GM23338 (cell line): ENCODE measurements around the gene PTPRN2. TPM values are rescaled to one million over a fixed set of nuclear protein-coding genes. Genes with fewer than 3 reads are reported as not detected.

ENCODE experiments used
- ATAC-seq: fragments of 200-7000 bp; cut with Tn5 transposase; 3 replicates; pipeline ENCODE4 v1.9.1; 2020
- DNase-seq: peaks from one replicate; pipeline ENCODE4 v3.0.0-alpha.2; 2015; ENCODE audit warnings: low spot score
- H2AFZ ChIP-seq: fragments of 200-600 bp; sonication (generic); 2 replicates; pipeline ENCODE4 v1.8.0; 2016; ENCODE audit warnings: antibody characterized with exemption, mild to moderate bottlenecking, moderate library complexity
- H3F3A ChIP-seq: fragments of 200-600 bp; sonication (generic); replicated peaks from 2 replicates; pipeline ENCODE4 v1.8.0; 2017; ENCODE audit warnings: antibody characterized with exemption, mixed run types, low read depth
- H3K27ac ChIP-seq: fragments of 200-600 bp; sonication (generic); 2 replicates; pipeline ENCODE4 v1.6.1; 2016; ENCODE audit warnings: low read depth
- H3K27me3 ChIP-seq: fragments of 200-600 bp; sonication (generic); 2 replicates; pipeline ENCODE4 v1.8.0; 2016; ENCODE audit warnings: mild to moderate bottlenecking, mixed run types, moderate library complexity; ENCODE audit not compliant: insufficient read depth
- H3K36me3 ChIP-seq: fragments of 200-600 bp; sonication (generic); 2 replicates; pipeline ENCODE4 v1.8.0; 2016; ENCODE audit warnings: mild to moderate bottlenecking; ENCODE audit not compliant: insufficient read depth
- H3K4me1 ChIP-seq: fragments of 200-600 bp; sonication (generic); 2 replicates; pipeline ENCODE4 v1.8.0; 2016; ENCODE audit warnings: mild to moderate bottlenecking, moderate library complexity; ENCODE audit not compliant: insufficient read depth
- H3K4me2 ChIP-seq: fragments of 200-600 bp; sonication (generic); 2 replicates; pipeline ENCODE4 v1.7.1; 2017; ENCODE audit warnings: mixed run types
- H3K4me3 ChIP-seq: fragments of 200-600 bp; sonication (generic); 2 replicates; pipeline ENCODE4 v1.6.1; 2016; ENCODE audit warnings: mixed run types
- H3K79me2 ChIP-seq: fragments of 200-600 bp; sonication (generic); replicated peaks from 2 replicates; pipeline ENCODE4 v1.8.0; 2017; ENCODE audit warnings: mild to moderate bottlenecking; ENCODE audit not compliant: insufficient read depth
- H3K9me2 ChIP-seq: fragments of 200-600 bp; sonication (generic); 2 replicates; pipeline ENCODE4 v1.8.0; 2017; ENCODE audit not compliant: insufficient read depth
- H4K20me1 ChIP-seq: fragments of 200-600 bp; sonication (generic); replicated peaks from 2 replicates; pipeline ENCODE4 v1.8.0; 2017; ENCODE audit warnings: mild to moderate bottlenecking; ENCODE audit not compliant: insufficient read depth
- H3K27ac Mint-ChIP-seq: 2 replicates; pipeline ENCODE4 v1.8.0; 2020; ENCODE audit warnings: inconsistent platforms, mild to moderate bottlenecking, moderate library complexity, mixed read lengths
- H3K27me3 Mint-ChIP-seq: 3 replicates; pipeline ENCODE4 v1.8.0; 2022; ENCODE audit warnings: low read depth, mild to moderate bottlenecking, moderate library complexity, mixed read lengths, inconsistent platforms; ENCODE audit not compliant: insufficient read depth, poor library complexity
- H3K36me3 Mint-ChIP-seq: 3 replicates; pipeline ENCODE4 v1.8.0; 2021; ENCODE audit warnings: low read depth, mild to moderate bottlenecking, inconsistent platforms, moderate library complexity, mixed read lengths
- H3K4me1 Mint-ChIP-seq: 3 replicates; pipeline ENCODE4 v1.8.0; 2020; ENCODE audit warnings: mild to moderate bottlenecking, inconsistent platforms, mixed read lengths
- H3K4me3 Mint-ChIP-seq: 3 replicates; pipeline ENCODE4 v1.8.0; 2021; ENCODE audit warnings: moderate library complexity, mild to moderate bottlenecking, inconsistent platforms, mixed read lengths
- H3K9me3 Mint-ChIP-seq: 3 replicates; pipeline ENCODE4 v1.8.0; 2020; ENCODE audit warnings: moderate library complexity, mild to moderate bottlenecking, inconsistent platforms, mixed read lengths
- CTCF ChIP-seq, 2 experiments: fragments of 200-600 bp in 1 of 2; sonication (generic) in 1 of 2; conservative IDR thresholded peaks; 2 replicates each; pipeline versions ENCODE4 v1.5.1 to v1.6.1; 2016 to 2017; ENCODE audit warnings: antibody characterized with exemption in 2 of 2, low read depth in 2 of 2, mild to moderate bottlenecking in 2 of 2, moderate library complexity in 1 of 2
- EZH2 ChIP-seq: fragments of 200-600 bp; sonication (generic); IDR thresholded peaks from one replicate; pipeline ENCODE4 v1.8.0; 2017; ENCODE audit warnings: antibody characterized with exemption, mild to moderate bottlenecking, low read depth; ENCODE audit not compliant: unreplicated experiment
- EZH2phosphoT487 ChIP-seq: fragments of 200-600 bp; sonication (generic); IDR thresholded peaks from one replicate; pipeline ENCODE4 v1.8.1; 2018; ENCODE audit warnings: antibody characterized with exemption; ENCODE audit not compliant: unreplicated experiment
- POLR2AphosphoS5 ChIP-seq: IDR thresholded peaks from 2 replicates; pipeline ENCODE4 v1.6.1; 2016; ENCODE audit warnings: antibody characterized with exemption, low read depth
- REST ChIP-seq: IDR thresholded peaks from one replicate; pipeline ENCODE4 v1.6.1; 2018; ENCODE audit warnings: antibody characterized with exemption; ENCODE audit not compliant: unreplicated experiment
- STAT1 ChIP-seq: IDR thresholded peaks from one replicate; pipeline ENCODE4 v1.6.1; 2016; ENCODE audit warnings: antibody characterized with exemption; ENCODE audit not compliant: unreplicated experiment
- polyA plus RNA-seq: library from polyadenylated mRNA; unstranded; fragments of >200 nt; fragmentation: Nextera tagmentation; extraction: Ambion mirVana; gene quantifications from 2 replicates; pipeline ENCODE4 v1.2.1, GENCODE V29; 2016
- total RNA-seq: library from RNA; depleted of rRNA; stranded (reverse); fragments of >200 nt; shearing (Covaris generic); gene quantifications from 2 replicates; pipeline ENCODE4 v1.2.3, GENCODE V29; 2014
- TF ChIP-seq, protein P1 (sequence below): IDR thresholded peaks from 2 replicates; pipeline ENCODE4 v1.6.1; 2016; ENCODE audit warnings: antibody characterized with exemption

PTPRN2 gene
- total and polyA plus RNA-seq, 2 experiments from 2014 or later, result 0.87 to 4.0 TPM

- Mint-ChIP-seq H3K4me1 (no peaks in the 10 kb centered on the region), H3K4me3 (no peak overlapping the region), H3K9me3 (peaks cover 48% of the 10 kb centered on the region), H3K27me3 (no peaks in the 10 kb centered on the region), H3K36me3 (peaks cover 19% of the 10 kb centered on the region), H3K27ac (no peak overlapping the region)
- peak overlapping the region; percentile 32; the same call in 1 of the 2 replicates for H3K4me3 ChIP-seq
- no peak overlapping the region for H2AFZ ChIP-seq
- H4K20me1 ChIP-seq, result no peaks in the 10 kb centered on the region
- no peaks in the 10 kb centered on the region for H3K79me2 ChIP-seq
- no peaks in the 10 kb centered on the region for H3F3A ChIP-seq
- H3K4me1 ChIP-seq, result peaks cover 5% of the 10 kb centered on the region; the same call in 1 of the 2 replicates
- TF ChIP-seq EZH2 (peak; percentile 54), CTCF (conservative IDR thresholded peaks at IDR 0.05; ENCODE audit: low read depth in 2 of 2) (no peak), EZH2phosphoT487 (peak; percentile 28)
- DNase-seq (no peak), ATAC-seq (no peak)
- no peak overlapping the region for H3K27ac ChIP-seq
- no peaks in the 10 kb centered on the region for H3K9me2 ChIP-seq
- H3K4me2 ChIP-seq, result peak overlapping the region; percentile 60; the same call in 1 of the 2 replicates
- H3K36me3 ChIP-seq, result no peaks in the 10 kb centered on the region
- H3K27me3 ChIP-seq, result peaks cover 76% of the 10 kb centered on the region
Measured at GRCh38 chr7:157692460-157693011, 895.1 kb downstream of the PTPRN2 start.

DNA sequence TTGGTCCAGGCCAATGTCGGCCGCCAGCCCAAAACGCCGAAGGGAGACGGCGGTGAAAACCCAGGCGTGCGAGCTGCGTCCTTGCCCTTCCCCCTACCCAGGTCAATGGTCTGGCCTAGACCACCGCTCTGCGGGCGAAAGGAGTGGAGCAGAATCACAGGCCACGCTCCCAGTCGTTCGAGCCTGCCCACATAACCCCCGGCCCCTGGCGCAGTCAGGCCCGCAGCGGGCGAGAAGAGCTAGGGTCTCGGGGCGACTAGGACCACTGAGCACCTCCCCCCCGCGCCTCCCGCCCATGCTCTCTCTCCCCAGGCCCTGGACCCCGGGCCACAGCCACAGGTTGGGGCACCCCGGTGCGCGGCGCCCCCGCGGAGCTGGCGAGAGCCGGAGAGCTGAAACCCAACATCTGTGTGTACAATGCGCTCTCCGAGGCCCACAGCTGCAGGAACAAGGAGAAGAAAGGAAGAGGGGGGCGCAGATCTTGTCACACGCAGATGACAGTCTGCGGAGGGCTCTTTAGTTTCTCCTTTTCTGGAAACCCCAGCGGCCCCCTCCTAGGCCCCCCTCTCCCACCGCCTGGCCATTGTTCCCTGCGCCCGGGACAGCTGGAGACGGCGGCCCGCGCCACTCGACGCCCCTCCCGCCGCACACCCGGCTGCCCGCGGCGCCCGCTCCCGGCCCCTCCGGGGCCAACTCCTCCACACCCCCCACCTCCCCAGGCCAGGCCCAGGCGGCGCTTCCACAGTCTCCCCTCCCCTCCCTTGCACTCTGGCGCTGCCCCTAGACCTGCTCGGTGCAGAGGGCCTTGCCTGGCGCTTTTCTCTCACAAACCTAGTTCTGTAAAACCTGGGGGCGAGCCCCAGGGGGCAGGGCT is 895.8 kb downstream of the PTPRN2 start:
- peak overlapping the region; percentile 32; the same call in 1 of the 2 replicates for H3K4me3 ChIP-seq
- TF ChIP-seq EZH2 (peak; percentile 66), REST (no peak), STAT1 (no peak), POLR2AphosphoS5 (no peak), EZH2phosphoT487 (peak; percentile 37)
- TF ChIP-seq, protein P1, sequence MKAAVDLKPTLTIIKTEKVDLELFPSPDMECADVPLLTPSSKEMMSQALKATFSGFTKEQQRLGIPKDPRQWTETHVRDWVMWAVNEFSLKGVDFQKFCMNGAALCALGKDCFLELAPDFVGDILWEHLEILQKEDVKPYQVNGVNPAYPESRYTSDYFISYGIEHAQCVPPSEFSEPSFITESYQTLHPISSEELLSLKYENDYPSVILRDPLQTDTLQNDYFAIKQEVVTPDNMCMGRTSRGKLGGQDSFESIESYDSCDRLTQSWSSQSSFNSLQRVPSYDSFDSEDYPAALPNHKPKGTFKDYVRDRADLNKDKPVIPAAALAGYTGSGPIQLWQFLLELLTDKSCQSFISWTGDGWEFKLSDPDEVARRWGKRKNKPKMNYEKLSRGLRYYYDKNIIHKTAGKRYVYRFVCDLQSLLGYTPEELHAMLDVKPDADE, result no peak
- ATAC-seq (no peak), DNase-seq (no peak)
- peak overlapping the region; percentile 67 for H3K4me2 ChIP-seq
- no peak overlapping the region for H3K27ac Mint-ChIP-seq
- no peaks in the 10 kb centered on the region for H3K36me3 ChIP-seq
- no peaks in the 10 kb centered on the region for H3K9me2 ChIP-seq
- no peak overlapping the region for H3K4me3 Mint-ChIP-seq
- peaks cover 3% of the 10 kb centered on the region for H3K27me3 Mint-ChIP-seq
- H3F3A ChIP-seq, result no peaks in the 10 kb centered on the region
- H2AFZ ChIP-seq, result no peak overlapping the region
- H3K27me3 ChIP-seq, result peaks cover 84% of the 10 kb centered on the region
- no peaks in the 10 kb centered on the region for H3K4me1 Mint-ChIP-seq
- peaks cover 5% of the 10 kb centered on the region; the same call in 1 of the 2 replicates for H3K4me1 ChIP-seq
- H4K20me1 ChIP-seq, result no peaks in the 10 kb centered on the region
- H3K79me2 ChIP-seq, result no peaks in the 10 kb centered on the region
- H3K36me3 Mint-ChIP-seq, result peaks cover 24% of the 10 kb centered on the region
- H3K27ac ChIP-seq, result no peak overlapping the region
- peaks cover 53% of the 10 kb centered on the region for H3K9me3 Mint-ChIP-seq
